GM12873 (cell line): ENCODE results near the gene ZMAT1.

Experiments
- TF ChIP-seq, protein P1 (sequence below): IDR thresholded peaks from 2 replicates; pipeline ENCODE4 v1.5.1; 2012; ENCODE audit warnings: low read depth, mild to moderate bottlenecking, moderate library complexity, low read length, control low read depth; ENCODE audit not compliant: insufficient read depth; ENCODE audit errors: missing control alignments

ZMAT1 gene

DNA sequence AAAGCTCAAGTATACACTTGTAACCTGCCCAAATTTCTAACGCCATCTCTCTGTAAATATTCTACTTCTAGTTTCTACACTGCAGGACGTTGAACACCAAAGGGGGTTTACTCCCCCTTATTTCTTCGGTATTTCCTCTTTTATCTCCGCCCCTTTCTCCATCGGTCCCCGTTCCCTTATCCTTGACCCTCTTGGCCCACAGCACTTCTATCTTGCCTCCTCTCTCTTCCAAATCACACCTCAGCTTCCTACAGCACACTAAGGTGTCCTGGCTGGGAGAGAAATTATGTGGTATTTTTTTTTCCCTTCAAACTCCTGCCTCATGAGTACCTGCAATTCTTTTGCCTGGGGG is 715 bp downstream of the ZMAT1 start:
- TF ChIP-seq, protein P1, sequence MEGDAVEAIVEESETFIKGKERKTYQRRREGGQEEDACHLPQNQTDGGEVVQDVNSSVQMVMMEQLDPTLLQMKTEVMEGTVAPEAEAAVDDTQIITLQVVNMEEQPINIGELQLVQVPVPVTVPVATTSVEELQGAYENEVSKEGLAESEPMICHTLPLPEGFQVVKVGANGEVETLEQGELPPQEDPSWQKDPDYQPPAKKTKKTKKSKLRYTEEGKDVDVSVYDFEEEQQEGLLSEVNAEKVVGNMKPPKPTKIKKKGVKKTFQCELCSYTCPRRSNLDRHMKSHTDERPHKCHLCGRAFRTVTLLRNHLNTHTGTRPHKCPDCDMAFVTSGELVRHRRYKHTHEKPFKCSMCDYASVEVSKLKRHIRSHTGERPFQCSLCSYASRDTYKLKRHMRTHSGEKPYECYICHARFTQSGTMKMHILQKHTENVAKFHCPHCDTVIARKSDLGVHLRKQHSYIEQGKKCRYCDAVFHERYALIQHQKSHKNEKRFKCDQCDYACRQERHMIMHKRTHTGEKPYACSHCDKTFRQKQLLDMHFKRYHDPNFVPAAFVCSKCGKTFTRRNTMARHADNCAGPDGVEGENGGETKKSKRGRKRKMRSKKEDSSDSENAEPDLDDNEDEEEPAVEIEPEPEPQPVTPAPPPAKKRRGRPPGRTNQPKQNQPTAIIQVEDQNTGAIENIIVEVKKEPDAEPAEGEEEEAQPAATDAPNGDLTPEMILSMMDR: no peak

DNA sequence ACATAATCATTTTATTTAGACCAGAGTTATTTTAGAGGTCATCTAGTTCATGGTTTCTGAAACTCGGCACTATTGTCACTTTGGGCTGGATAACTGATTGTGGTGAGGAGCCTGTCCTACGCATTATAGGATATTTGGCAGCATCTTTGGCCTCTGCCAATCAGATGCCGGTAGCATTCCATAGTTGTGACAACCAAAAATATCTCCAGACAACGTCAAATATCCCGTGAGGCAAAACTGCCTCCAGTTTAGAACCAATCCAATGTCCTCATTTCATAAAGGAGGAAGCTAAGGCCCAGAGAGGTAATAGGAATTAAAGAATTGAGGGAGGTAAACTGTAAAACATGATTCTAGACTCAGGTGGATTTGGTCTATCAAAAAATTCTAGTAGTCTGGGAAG is 6.1 kb downstream of the ZMAT1 start:
- TF ChIP-seq, protein P1: no peak

DNA sequence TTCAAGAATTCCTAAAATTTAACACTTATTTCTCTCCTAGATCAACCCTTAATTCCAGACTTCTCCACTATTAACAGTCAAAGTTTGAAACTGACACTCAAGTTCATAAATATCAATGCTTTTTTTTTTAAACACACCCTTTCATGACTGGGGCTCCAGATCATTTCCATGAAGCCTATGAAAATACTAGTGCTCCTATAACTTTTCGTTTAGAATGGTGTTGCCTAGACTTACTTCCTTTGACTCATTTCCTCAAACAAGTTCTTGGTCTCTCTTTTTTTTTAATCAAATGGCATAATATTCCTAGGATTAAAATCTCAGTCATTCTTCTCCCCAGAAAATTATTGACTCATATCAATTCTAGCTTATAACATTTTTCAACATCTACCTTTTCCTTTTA is 13.1 kb downstream of the ZMAT1 start:
- TF ChIP-seq, protein P1: no peak

DNA sequence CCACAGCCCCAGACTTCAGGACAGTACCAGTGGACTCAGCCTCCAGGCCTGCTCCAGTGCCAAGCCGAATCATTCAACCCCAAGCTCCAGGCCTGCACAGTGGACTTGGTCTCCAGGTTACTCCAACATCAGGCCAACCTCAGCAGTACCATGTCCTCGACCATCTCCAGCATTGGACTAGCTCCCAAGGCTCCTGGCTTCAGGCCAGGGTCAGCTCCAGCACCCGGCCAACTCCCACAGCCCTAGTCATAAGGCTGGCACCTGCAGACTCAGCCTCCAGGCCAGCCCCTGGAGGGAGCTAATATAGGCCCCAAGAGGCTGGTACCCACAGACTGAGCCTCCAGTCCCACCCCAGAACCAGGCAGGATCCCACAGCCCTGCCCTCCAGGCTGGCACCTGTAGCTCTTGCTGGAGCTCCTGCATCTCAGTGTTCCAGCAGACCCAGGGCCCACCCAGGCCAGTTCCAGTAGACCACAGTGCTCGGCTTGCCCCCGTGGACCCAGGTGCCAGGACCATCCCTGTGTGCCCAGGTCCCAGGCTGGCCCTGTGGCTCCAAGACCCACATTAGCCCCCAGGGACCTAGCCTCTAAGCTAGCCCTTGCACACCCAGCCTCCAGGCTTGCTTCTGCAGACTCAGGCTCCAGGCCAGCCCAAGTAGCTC is 25.6 kb downstream of the ZMAT1 start:
- TF ChIP-seq, protein P1: no peak

DNA sequence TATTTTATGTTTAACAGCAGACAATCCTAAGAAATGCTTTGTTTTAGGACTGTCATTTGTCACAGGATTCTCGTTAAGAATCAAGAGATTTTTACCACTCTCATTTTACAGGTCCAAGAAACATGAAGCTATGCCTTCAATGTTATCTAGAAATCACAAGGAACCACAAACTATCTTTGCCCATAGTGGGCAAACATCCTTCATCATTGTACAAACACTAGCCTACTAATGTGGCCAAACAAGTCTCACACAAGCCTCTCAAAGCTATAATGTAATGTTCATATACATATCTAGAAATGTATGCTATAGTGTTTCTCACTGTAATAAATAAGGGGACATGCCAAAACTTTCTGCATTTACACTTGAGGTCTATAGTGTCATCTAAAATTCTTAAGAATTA is 26.8 kb downstream of the ZMAT1 start:
- TF ChIP-seq, protein P1: no peak
